PFSK-1 (cell line): Measurements from ENCODE around the gene XYLT1.

Source experiments
- FOXP2 ChIP-seq: optimal IDR thresholded peaks from 2 replicates; pipeline ENCODE3; 2011; ENCODE audit warnings: borderline replicate concordance, control low read depth, inconsistent platforms; ENCODE audit not compliant: insufficient read depth; ENCODE audit errors: extremely low read length, extremely low read depth
- POLR2AphosphoS5 ChIP-seq: IDR thresholded peaks from 2 replicates; pipeline ENCODE4 v1.6.1; 2012; ENCODE audit warnings: low read depth, mild to moderate bottlenecking, control low read depth, low read length, moderate library complexity
- REST ChIP-seq, 2 experiments: IDR thresholded peaks; 2 replicates each; pipeline versions ENCODE4 v1.6.1 to v1.8.0; 2011 to 2012; ENCODE audit warnings: low read depth in 2 of 2, low read length in 2 of 2, control low read depth in 1 of 2, inconsistent platforms in 1 of 2, mild to moderate bottlenecking in 1 of 2, moderate library complexity in 1 of 2; ENCODE audit not compliant: insufficient read depth in 1 of 2
- SIN3A ChIP-seq: IDR thresholded peaks from 2 replicates; pipeline ENCODE4 v1.6.1; 2012; ENCODE audit warnings: mild to moderate bottlenecking, low read length, moderate library complexity, borderline replicate concordance; ENCODE audit not compliant: insufficient read depth
- TAF1 ChIP-seq: IDR thresholded peaks from 2 replicates; pipeline ENCODE4 v1.6.1; 2012; ENCODE audit warnings: low read length, control low read depth, borderline replicate concordance; ENCODE audit not compliant: insufficient read depth

Gene XYLT1

GRCh38 chr16:17469011-17469740 lies 1.6 kb downstream of the XYLT1 start:
- TF ChIP-seq POLR2AphosphoS5 (no peak), FOXP2 (no peak), SIN3A (no peak), TAF1 (no peak), REST (IDR thresholded peaks at IDR 0.05; ENCODE audit: insufficient read depth in 1 of 2, low read depth in 2 of 2, low read length in 2 of 2) (no peak)

- TF ChIP-seq FOXP2 (no peak), POLR2AphosphoS5 (no peak), TAF1 (no peak), REST (IDR thresholded peaks at IDR 0.05; ENCODE audit: insufficient read depth in 1 of 2, low read depth in 2 of 2, low read length in 2 of 2) (no peak), SIN3A (no peak)
These were observed 2.1 kb downstream of the XYLT1 start for GRCh38 chr16:17468611-17469010.

GRCh38 chr16:17467923-17468540 lies 2.7 kb downstream of the XYLT1 start:
- TF ChIP-seq SIN3A (no peak), TAF1 (no peak), POLR2AphosphoS5 (no peak), FOXP2 (no peak), REST (IDR thresholded peaks at IDR 0.05; ENCODE audit: insufficient read depth in 1 of 2, low read depth in 2 of 2, low read length in 2 of 2) (no peak)

- TF ChIP-seq FOXP2 (no peak), POLR2AphosphoS5 (no peak), REST (IDR thresholded peaks at IDR 0.05; ENCODE audit: insufficient read depth in 1 of 2, low read depth in 2 of 2, low read length in 2 of 2) (no peak), SIN3A (no peak), TAF1 (no peak)
These were observed 3.9 kb downstream of the XYLT1 start for GRCh38 chr16:17466876-17467275.
